KMS-11 (cell line): ENCODE results near the gene ITPR1.

Experiments
- H2AFZ ChIP-seq: fragments of 200-600 bp; sonication (generic); 2 replicates; pipeline ENCODE4 v1.6.1; 2016; ENCODE audit warnings: antibody characterized with exemption, mixed run types, low read depth
- H3K27ac ChIP-seq: fragments of 200-600 bp; sonication (generic); 2 replicates; pipeline ENCODE4 v1.6.1; 2016; ENCODE audit warnings: mild to moderate bottlenecking, mixed run types
- H3K27me3 ChIP-seq: fragments of 200-600 bp; sonication (generic); 2 replicates; pipeline ENCODE4 v1.6.1; 2017; ENCODE audit warnings: mild to moderate bottlenecking, low read depth, mixed run types, moderate library complexity; ENCODE audit not compliant: insufficient read depth
- H3K36me3 ChIP-seq: fragments of 200-600 bp; sonication (generic); 2 replicates; pipeline ENCODE4 v1.6.1; 2017; ENCODE audit warnings: mild to moderate bottlenecking, mixed run types; ENCODE audit not compliant: insufficient read depth
- H3K4me1 ChIP-seq: fragments of 200-600 bp; sonication (generic); 2 replicates; pipeline ENCODE4 v1.6.1; 2016; ENCODE audit warnings: mild to moderate bottlenecking, low read depth, mixed run types; ENCODE audit not compliant: poor library complexity, severe bottlenecking
- H3K4me2 ChIP-seq: fragments of 200-600 bp; sonication (generic); 2 replicates; pipeline ENCODE4 v1.7.0; 2016; ENCODE audit warnings: mild to moderate bottlenecking, mixed run types
- H3K4me3 ChIP-seq: fragments of 200-600 bp; sonication (generic); IDR thresholded peaks from 2 replicates; pipeline ENCODE4 v1.6.1; 2017; ENCODE audit warnings: low read depth, low read length, mixed read lengths; ENCODE audit not compliant: insufficient read depth
- H3K79me2 ChIP-seq: fragments of 200-600 bp; sonication (generic); 2 replicates; pipeline ENCODE4 v1.6.1; 2016; ENCODE audit warnings: low read depth, mixed run types; ENCODE audit not compliant: insufficient read depth
- H3K9ac ChIP-seq: fragments of 200-600 bp; sonication (generic); 2 replicates; pipeline ENCODE4 v1.6.1; 2016; ENCODE audit warnings: mild to moderate bottlenecking, mixed run types
- H4K20me1 ChIP-seq: fragments of 200-600 bp; sonication (generic); 2 replicates; pipeline ENCODE4 v1.6.1; 2016; ENCODE audit warnings: mild to moderate bottlenecking, mixed run types; ENCODE audit not compliant: insufficient read depth
- TF ChIP-seq, protein P1 (sequence below): fragments of 200-600 bp; sonication (generic); conservative IDR thresholded peaks from 2 replicates; pipeline ENCODE4 v1.6.1; 2017; ENCODE audit warnings: low read depth, mild to moderate bottlenecking, antibody characterized with exemption, low read length, moderate library complexity, mixed read lengths

ITPR1 gene

DNA sequence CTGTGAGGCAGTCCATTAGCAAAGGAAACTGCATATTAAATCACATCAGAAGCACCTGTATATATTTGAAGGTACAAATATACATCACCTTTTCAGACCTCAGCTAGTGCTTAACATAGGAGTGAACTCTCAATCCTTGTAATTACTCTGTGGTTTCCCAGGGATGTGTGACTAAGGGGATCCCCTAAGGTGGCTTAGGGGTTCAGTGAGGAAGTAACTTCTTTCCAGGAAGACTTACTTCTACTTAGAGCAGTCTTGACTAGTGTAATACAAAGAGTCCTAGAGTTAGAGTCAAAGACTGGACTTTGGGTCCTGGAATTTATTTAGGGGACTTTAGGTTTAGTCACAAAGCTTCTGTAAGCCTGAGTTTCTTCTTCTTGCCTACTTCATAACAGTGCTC lies 17.3 kb upstream of the ITPR1 start:
- Histone ChIP-seq H3K4me2 (no peak overlapping the region), H3K36me3 (no peaks in the 10 kb centered on the region), H3K27ac (no peak overlapping the region), H3K79me2 (no peaks in the 10 kb centered on the region), H3K4me3 (no peak overlapping the region), H3K9ac (no peak overlapping the region), H2AFZ (no peak overlapping the region), H3K4me1 (no peaks in the 10 kb centered on the region), H3K27me3 (no peaks in the 10 kb centered on the region), H4K20me1 (no peaks in the 10 kb centered on the region)
- TF ChIP-seq, protein P1, sequence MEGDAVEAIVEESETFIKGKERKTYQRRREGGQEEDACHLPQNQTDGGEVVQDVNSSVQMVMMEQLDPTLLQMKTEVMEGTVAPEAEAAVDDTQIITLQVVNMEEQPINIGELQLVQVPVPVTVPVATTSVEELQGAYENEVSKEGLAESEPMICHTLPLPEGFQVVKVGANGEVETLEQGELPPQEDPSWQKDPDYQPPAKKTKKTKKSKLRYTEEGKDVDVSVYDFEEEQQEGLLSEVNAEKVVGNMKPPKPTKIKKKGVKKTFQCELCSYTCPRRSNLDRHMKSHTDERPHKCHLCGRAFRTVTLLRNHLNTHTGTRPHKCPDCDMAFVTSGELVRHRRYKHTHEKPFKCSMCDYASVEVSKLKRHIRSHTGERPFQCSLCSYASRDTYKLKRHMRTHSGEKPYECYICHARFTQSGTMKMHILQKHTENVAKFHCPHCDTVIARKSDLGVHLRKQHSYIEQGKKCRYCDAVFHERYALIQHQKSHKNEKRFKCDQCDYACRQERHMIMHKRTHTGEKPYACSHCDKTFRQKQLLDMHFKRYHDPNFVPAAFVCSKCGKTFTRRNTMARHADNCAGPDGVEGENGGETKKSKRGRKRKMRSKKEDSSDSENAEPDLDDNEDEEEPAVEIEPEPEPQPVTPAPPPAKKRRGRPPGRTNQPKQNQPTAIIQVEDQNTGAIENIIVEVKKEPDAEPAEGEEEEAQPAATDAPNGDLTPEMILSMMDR, result no peak

DNA sequence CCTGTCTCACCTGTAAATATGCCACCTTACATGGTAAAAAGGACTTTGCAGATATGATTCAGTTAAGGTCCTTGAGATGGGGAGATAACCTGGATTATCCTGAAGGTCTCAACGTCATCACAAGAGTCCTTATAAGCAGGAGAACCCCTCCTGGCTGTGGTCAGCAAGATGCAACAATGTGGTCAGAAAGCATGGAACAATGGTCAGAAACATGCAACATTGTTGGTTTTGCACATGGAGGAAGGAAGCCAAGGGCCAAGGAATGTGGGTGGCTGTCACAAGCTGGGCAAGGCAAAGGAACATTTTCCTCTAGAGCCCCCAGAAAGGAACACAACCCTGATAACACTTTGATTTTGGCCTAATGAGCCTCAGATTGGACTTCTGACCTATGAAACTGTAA lies 16.7 kb upstream of the ITPR1 start:
- TF ChIP-seq, protein P1, result no peak
- Histone ChIP-seq H3K27me3 (no peaks in the 10 kb centered on the region), H2AFZ (no peak overlapping the region), H3K9ac (no peak overlapping the region), H3K36me3 (no peaks in the 10 kb centered on the region), H3K4me2 (no peak overlapping the region), H3K4me1 (no peaks in the 10 kb centered on the region), H4K20me1 (no peaks in the 10 kb centered on the region), H3K79me2 (no peaks in the 10 kb centered on the region), H3K27ac (no peak overlapping the region), H3K4me3 (no peak overlapping the region)

DNA sequence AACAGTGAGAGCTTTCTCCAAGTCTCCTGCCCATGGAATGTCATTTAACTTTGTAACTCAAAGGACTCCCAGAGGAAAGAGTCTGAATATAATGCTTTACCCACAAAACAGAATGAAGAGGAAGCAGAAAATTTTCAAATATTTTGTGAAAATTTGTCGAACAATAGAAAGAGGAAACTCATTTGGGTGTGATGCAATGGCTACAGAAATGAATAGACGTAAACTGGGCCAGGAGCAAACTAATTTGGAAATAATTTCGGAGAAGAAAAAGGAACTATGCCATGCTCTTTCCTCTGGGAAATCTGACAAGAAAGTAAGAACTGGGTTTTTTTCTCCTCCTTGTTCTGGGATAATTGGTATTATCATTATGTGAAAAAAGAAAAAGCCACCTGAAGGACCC lies 14.9 kb upstream of the ITPR1 start:
- Histone ChIP-seq H3K27ac (no peak overlapping the region), H3K4me3 (no peak overlapping the region), H3K4me1 (no peaks in the 10 kb centered on the region), H3K9ac (no peak overlapping the region), H3K27me3 (no peaks in the 10 kb centered on the region), H3K36me3 (no peaks in the 10 kb centered on the region), H2AFZ (no peak overlapping the region), H3K79me2 (no peaks in the 10 kb centered on the region), H3K4me2 (no peak overlapping the region), H4K20me1 (no peaks in the 10 kb centered on the region)
- TF ChIP-seq, protein P1, result no peak

DNA sequence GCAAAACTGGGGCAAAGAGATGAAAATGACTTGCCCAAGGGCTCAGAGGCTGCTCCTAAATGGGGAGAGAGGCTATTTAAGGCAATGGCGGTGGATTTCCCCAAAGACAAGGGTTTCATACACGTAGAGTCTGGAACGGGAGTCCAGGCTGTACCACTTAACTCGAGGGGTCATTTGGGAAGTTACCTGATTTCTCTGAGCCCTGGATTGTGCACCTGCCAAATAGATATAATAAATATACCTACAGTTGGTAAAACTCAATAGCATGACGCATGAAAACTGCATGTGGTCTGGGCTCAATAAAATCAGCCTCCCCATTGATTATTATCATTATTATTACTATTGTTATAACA lies 1.3 kb upstream of the ITPR1 start:
- Histone ChIP-seq H2AFZ (peak overlapping the region; percentile 88; the same call in 1 of the 2 replicates), H4K20me1 (no peaks in the 10 kb centered on the region), H3K4me1 (peaks cover 36% of the 10 kb centered on the region), H3K4me3 (no peak overlapping the region), H3K9ac (no peak overlapping the region), H3K27me3 (no peaks in the 10 kb centered on the region; the same call in 1 of the 2 replicates), H3K27ac (no peak overlapping the region), H3K79me2 (no peaks in the 10 kb centered on the region), H3K36me3 (no peaks in the 10 kb centered on the region), H3K4me2 (peak overlapping the region; percentile 54)
- TF ChIP-seq, protein P1, result no peak
